Stimulated activated CD8-positive, alpha-beta memory T cell treated with anti-CD3 and anti-CD28 coated beads, Interleukin-2, amount 100 ng/mL, for 1 hour (primary cell): ENCODE measurements around the gene GALNT16.
"Not testable (repeated sequence)": the region's sequence is repeated elsewhere in the genome, so short reads cannot be mapped to it uniquely, and the experiment has no call there.

ENCODE experiments used
- DNase-seq, 2 donors: peaks; one replicate each; pipeline ENCODE4 v3.0.0-alpha.2; 2020; ENCODE audit warnings: low read depth in 2 of 2

The GALNT16 gene

GRCh38 chr14:69260190-69260860, 367 bp downstream of the GALNT16 start:
- no peak for DNase-seq

GRCh38 chr14:69260861-69261564, 1.1 kb downstream of the GALNT16 start:
- no peak for DNase-seq

- no peak for DNase-seq
Measured at GRCh38 chr14:69261761-69262331, 1.9 kb downstream of the GALNT16 start.

DNA sequence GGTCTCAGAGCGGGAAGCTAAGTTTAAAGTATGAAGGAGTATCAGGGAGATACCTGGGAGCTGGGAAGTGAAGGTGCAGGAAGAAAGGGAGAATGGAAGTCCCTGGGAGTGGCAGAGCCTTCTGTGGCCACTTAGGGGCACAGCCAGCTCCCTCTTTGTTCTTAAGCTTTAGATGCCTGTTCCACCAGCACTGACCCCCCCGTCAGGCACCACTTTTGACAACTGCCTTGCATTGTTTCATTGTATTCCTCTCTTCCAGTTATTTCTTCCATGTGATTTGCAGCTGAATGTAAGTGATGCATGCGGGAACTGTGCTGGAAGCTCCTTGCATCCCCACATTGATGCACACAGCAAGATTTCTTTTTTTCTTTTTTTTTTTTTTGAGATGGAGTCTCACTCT, 2.6 kb downstream of the GALNT16 start:
- no peak for DNase-seq

DNA sequence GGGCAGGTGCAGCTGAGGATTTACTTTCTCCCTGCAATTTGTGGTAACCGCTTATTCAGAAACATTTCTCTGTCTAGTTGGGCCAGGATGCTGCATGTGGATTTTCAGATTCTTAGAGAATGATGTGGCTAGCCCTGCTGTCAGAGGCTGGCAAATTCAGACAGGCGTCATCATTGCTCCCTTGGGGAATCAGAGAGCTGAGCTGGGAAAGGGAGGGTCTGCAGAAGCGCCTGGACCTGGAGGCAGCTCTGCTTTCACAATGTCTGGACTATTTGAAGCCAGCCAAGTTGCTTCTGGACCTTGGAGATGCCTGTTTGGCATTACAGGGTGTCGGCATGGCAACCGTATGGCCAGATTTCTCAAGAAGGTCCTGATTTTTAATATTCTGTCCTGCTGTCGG, 3.4 kb downstream of the GALNT16 start:
- DNase-seq: no peak

GRCh38 chr14:69263771-69264170, 3.8 kb downstream of the GALNT16 start:
- DNase-seq: no peak

GRCh38 chr14:69266572-69267345, 6.8 kb downstream of the GALNT16 start:
- no peak for DNase-seq

DNA sequence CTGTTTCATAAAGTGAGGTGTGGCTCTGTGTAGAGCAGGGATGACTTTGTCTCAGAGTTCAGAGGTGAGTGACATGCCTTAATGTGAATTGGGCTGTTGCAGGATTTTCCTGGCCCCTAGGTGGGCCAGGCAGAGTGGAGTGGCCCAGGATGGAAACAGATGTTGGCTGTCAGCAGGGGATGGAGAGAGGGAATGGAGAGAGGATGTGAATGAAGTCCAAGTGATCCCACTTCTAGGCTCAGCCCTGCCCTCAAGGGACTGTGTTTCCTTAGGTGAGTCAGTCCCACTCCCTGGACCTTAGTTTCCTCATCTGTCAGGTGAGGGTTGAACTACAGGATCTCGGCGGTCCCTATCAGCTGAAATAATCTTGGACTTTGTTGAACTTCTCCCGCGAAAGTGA, 7.5 kb downstream of the GALNT16 start:
- no peak for DNase-seq

GRCh38 chr14:69268223-69268622, 8.3 kb downstream of the GALNT16 start:
- no peak for DNase-seq

GRCh38 chr14:69268763-69269162, 8.8 kb downstream of the GALNT16 start:
- no peak for DNase-seq

GRCh38 chr14:69269381-69269780, 9.4 kb downstream of the GALNT16 start:
- DNase-seq: no peak

DNA sequence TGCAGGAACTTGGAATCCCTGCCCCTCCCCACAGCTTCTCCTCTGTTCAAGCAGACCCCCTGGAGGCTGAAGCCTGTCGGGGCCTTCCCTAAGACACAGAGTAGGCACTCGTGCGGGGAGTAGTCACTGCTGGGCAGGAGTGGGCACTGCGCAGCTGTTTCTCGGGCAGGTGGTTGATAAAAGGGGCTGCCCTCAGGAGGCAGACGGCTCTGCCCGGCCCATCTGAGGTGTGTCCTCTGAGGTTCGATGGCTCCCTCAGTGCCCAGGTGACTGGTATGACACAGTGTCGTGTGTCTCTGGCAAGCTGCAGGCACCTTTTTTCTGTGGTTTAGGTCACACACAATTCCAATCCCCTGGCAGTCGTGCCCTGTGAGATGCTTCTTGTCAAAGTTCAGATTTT, 10.1 kb downstream of the GALNT16 start:
- DNase-seq: no peak

GRCh38 chr14:69270795-69271708, 11.1 kb downstream of the GALNT16 start:
- no peak for DNase-seq

DNA sequence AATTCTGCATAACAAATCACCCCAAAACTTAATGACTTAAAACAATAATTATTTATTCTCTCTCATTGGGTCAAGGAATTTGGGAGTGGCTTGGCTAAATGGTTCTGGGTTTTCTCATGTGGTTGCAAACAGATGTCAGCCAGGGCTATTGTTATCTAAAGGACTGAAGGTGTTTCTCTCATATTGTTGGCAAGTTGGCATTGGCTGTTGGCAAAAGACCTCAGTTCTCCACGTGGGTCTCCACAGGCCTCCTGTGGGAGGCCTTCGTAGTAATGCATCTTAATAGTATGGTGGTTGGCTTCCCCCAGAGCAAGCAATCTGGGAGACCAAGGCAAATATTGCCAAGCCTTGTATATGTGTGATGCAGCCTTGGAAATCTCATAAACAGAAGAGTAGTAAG, 14.4 kb downstream of the GALNT16 start:
- no peak for DNase-seq

- DNase-seq: no peak
Measured at GRCh38 chr14:69275331-69275730, 15.4 kb downstream of the GALNT16 start.

DNA sequence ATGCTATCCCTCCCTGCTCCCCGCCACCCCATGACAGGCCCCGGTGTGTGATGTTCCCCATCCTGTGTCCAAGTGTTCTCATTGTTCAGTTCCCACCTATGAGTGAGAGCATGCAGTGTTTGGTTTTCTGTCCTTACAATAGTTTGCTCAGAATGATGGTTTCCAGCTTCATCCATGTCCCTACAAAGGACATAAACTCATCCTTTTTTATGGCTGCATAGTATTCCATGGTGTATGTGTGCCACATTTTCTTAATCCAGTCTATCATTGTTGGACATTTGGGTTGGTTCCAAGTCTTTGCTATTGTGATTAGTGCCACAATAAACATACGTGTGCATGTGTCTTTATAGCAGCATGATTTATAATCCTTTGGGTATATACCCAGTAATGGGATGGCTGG, 17.4 kb downstream of the GALNT16 start:
- DNase-seq: not testable (repeated sequence)

DNA sequence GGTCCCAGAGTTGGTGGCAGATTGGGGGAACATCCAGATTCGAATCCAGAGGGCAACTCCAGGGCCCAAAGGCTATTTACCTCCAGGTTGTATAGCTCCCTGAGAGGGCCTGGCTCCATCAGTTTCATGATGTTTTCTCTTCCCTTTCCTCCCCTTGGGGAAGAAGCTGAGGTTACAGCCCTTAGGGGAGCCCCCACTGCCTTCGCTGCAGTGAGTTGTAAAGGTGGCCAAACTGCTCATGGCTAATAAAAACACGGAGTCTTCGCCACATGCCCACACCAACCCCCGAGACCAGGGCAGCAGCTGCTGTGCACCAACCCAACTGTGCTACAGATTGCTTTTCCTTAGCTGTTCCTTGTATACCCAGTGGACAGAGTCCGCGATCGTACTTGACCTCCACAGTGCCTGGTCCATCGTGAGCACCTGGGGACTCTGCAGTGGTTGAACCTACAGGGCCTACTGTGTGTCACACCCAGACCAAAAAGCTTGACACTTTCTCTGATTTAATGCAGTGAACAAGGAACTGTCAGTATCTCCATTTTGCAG, 20.9 kb downstream of the GALNT16 start:
- no peak for DNase-seq

DNA sequence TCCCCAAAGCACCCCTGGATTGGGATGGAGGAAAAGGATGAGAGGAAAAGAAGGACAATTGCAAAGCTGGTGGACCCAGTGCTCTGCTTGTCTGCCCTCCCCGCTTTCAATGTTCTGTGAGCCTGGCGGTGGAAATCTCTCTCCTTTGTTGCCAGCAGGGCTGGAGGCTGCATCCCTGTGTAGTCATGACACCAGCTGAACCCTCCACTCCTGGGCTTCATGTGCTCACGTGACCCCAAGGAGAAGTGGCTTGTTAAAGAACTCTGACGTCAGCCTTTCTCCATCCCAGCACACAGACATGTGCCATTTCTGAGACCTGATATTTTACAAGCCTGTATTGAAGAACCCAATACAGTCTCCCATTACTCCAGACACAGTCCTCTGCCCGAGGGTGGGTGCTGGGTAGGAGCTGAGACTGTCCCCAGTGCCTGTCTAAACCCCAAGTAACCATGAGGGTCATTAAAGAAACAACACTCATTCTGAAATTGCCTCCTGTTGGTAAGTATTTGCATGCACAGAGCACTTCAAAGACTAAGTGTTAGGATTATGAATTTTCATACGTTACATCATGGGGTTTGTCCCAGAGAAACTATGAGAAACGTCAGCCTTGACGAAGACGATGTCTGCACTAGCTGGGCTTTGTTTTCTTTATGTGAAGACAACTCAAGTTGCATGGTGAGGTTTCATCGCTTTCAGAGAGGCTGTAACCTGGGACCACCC, 21.7 kb downstream of the GALNT16 start:
- DNase-seq: no peak

GRCh38 chr14:69282448-69282847, 22.5 kb downstream of the GALNT16 start:
- no peak for DNase-seq

DNA sequence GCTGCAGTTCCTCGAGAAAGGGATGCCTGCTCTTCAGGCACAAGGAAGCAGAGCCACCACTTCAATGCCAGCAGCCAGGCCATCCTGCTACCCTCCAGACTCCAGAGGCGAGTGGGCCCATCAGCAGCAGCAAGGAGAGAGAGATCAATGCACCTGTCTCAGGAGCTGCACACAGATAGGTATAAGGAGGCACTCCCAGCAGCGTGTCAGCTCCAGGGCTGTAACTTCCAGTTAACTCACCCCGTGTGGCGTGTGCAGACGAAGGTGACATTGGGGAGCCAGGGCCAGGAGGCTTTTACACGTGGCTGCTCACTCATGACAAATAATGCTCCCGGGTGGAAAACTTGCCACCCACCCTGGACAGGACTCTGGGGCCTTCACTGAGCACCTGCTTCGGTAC, 24.2 kb downstream of the GALNT16 start:
- no peak for DNase-seq
